ENCODE results near the gene KSR1.

KSR1 gene

DNA sequence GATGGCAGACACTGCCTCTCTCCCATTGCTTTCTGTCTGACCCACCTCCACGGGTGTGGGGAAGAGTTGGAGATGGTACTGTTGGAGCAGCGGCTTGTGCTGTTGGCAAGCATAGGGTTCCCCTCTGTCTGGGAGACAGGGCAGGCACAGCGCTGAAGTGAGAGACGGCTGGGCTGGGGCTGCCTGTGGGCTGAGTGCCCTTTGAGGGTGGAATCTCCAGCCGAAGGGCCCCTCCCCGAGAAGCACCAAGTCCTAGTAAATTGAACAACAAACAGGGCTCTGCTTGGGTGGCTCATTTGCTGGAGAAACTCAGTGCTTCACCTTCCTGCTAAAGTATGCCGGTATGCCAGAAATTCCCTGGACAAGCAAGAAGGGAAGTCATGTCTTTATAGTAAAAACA is 79.7 kb downstream of the KSR1 start:
- H3K9me3 ChIP-seq, result no peaks in the 10 kb centered on the region
- H3K36me3 ChIP-seq, result no peaks in the 10 kb centered on the region
- H3K27ac ChIP-seq, result no peak overlapping the region
- H3K4me1 ChIP-seq (ENCODE audit: control insufficient read depth in 1 of 2, insufficient read depth in 1 of 2, low read depth in 1 of 2, low read length in 1 of 2), result peaks cover 49 to 51% of the 10 kb centered on the region in 2 experiments
- no peak for TF ChIP-seq CTCF (IDR thresholded peaks at IDR 0.05)
- no peaks in the 10 kb centered on the region for H3K27me3 ChIP-seq
- H3K4me3 ChIP-seq (ENCODE audit: low read depth in 1 of 2, low read length in 1 of 2), result no peak overlapping the region

DNA sequence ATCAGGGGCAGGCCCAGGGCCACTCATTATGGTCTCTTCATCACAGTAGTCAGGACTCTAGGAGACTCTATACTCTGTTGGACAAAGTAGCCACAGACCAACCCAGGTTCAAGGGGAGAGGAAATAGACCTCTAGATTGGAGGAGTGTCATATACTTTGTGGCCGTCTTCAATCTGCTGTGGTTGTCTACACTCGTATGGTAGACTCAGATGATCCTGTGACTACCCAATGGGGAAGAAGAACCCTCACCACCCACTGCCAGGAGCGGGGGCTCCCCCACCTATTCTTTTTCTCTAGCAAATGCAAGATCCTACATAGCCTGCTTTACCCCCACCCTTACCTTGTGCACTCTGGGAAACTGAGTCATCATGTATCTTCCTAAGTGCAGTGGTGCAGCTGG is 80.5 kb downstream of the KSR1 start:
- TF ChIP-seq CTCF (IDR thresholded peaks at IDR 0.05), result no peak
- H3K9me3 ChIP-seq, result no peaks in the 10 kb centered on the region
- peaks cover 47 to 51% of the 10 kb centered on the region in 2 experiments for H3K4me1 ChIP-seq (ENCODE audit: control insufficient read depth in 1 of 2, insufficient read depth in 1 of 2, low read depth in 1 of 2, low read length in 1 of 2)
- no peak overlapping the region for H3K4me3 ChIP-seq (ENCODE audit: low read depth in 1 of 2, low read length in 1 of 2)
- no peak overlapping the region for H3K27ac ChIP-seq
- no peaks in the 10 kb centered on the region for H3K27me3 ChIP-seq
- no peaks in the 10 kb centered on the region for H3K36me3 ChIP-seq

DNA sequence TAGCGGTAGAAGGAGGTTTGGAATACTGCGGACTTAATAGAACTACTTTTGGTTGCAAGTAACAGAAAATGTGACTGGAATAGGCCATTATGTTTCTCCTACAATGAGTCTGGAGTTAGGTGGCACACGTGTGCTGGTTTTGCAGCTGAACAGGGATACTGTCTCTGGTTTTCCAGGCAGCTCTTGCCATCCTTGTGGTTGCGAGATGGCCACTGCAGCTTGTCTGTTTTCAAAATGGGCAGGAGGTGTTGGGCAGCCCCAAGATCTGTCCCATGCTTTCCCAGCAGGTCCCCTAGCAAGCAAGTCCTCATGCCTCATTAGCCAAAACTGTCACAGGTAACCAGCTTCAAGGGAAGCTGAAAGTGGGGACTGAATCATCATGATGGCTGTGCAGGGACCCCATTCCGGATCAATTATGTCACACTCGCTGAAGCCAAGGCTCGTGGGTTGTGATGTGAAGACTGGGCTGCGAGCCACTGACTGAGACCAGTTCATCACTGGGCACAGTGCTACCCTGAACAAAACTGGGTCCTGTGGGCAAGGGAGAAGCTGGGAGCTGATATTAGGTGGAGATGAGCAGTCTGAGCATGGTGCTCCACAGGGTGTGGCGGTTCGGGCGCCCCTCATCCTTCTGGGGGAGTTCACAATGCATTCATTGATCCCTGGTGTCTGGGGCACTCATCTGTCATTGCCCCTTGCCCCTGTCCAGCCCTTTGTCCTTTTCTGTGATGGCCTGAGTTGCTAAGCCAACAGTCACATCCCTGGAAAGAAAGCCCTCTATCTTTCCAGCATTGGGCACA is 82.1 kb downstream of the KSR1 start:
- Histone ChIP-seq H3K4me3 (ENCODE audit: low read depth in 1 of 2, low read length in 1 of 2) (no peak overlapping the region), H3K9me3 (no peaks in the 10 kb centered on the region), H3K27ac (no peak overlapping the region), H3K4me1 (ENCODE audit: control insufficient read depth in 1 of 2, insufficient read depth in 1 of 2, low read depth in 1 of 2, low read length in 1 of 2) (peaks cover 31 to 37% of the 10 kb centered on the region in 2 experiments), H3K36me3 (no peaks in the 10 kb centered on the region), H3K27me3 (no peaks in the 10 kb centered on the region)
- no peak for TF ChIP-seq CTCF (IDR thresholded peaks at IDR 0.05)

DNA sequence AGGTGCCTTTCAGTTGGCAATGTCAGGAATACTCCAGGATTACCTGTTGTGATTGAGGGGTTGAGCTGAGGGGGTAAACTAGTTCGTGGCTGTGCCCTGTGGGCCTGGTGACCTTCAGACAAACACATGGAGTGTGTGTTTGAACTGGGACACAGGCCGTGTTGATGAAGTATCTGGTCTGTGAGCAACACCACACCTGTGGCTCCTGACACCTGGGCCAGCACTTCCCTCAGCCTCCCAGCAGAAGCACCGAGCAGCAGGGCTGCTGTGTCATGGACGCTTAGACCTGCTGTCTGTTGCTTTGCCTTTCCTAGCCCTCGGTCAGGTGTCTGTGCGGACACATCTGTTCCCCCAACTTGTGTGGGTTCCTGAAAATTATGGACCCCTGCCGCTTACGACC is 82.9 kb downstream of the KSR1 start:
- H3K9me3 ChIP-seq, result no peaks in the 10 kb centered on the region
- H3K4me1 ChIP-seq (ENCODE audit: control insufficient read depth in 1 of 2, insufficient read depth in 1 of 2, low read depth in 1 of 2, low read length in 1 of 2), result peaks cover 28 to 33% of the 10 kb centered on the region in 2 experiments
- no peaks in the 10 kb centered on the region for H3K36me3 ChIP-seq
- TF ChIP-seq CTCF (IDR thresholded peaks at IDR 0.05), result no peak
- H3K4me3 ChIP-seq (ENCODE audit: low read depth in 1 of 2, low read length in 1 of 2), result no peak overlapping the region
- H3K27me3 ChIP-seq, result no peaks in the 10 kb centered on the region
- no peak overlapping the region for H3K27ac ChIP-seq

DNA sequence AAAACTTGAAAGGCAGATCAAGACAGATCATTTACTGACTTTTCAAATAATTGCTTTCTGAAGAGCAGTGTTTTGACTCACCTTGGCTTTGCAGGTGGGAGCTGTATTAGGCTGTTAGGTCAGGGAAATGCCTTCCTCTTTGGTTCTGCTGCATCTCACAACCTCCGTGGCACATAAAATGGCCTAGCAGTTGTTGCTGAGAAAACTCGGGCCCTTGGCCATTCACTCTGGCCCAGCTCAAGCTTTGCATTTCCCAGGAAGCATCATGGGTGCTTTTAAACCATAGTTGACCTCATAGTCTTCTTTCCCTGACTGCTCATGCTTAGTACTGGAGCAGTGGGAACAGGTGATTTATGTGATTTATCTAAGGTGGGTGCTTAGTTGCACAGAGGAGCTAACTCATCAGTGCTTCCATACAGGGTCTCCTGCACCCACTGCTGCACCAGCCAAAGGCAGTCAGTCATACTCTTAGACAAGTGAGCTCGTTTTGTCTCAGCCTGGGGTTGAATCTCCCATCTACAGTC is 83.6 kb downstream of the KSR1 start:
- Histone ChIP-seq H3K4me3 (ENCODE audit: low read depth in 1 of 2, low read length in 1 of 2) (no peak overlapping the region), H3K36me3 (no peaks in the 10 kb centered on the region), H3K9me3 (no peaks in the 10 kb centered on the region), H3K4me1 (ENCODE audit: control insufficient read depth in 1 of 2, insufficient read depth in 1 of 2, low read depth in 1 of 2, low read length in 1 of 2) (peaks cover 30 to 34% of the 10 kb centered on the region in 2 experiments), H3K27me3 (no peaks in the 10 kb centered on the region), H3K27ac (peak overlapping the region; percentile 37)
- TF ChIP-seq CTCF (IDR thresholded peaks at IDR 0.05), result no peak
